MCF 10A (cell line): ENCODE data around the gene KHK. TPM values are rescaled to one million over a fixed set of nuclear protein-coding genes. Genes with fewer than 3 reads are reported as not detected.

Source experiments
- BruUV-seq: library from RNA; stranded (reverse); fragments of 400-500 nt; replicated peaks from 2 replicates; lab custom pipeline; 2021; lab: Mats Ljungman, UMichigan
- CTCF ChIA-PET: fragments of 300-600 bp; sonication (Branson Sonifier 250); formaldehyde crosslinking; extraction: SDS; loops from one replicate; lab custom pipeline; 2021; ENCODE audit warnings: antibody characterized with exemption, inconsistent platforms; lab: Yijun Ruan, JAX
- POLR2A ChIA-PET: fragments of 300-600, 350-650 bp; sonication (Branson Sonifier 250); formaldehyde crosslinking; extraction: SDS; loops from one replicate; lab custom pipeline; 2020; ENCODE audit warnings: antibody characterized with exemption, inconsistent platforms; lab: Yijun Ruan, JAX
- DNase-seq: peaks from one replicate; pipeline ENCODE4 v3.0.0-alpha.2; 2018; ENCODE audit not compliant: unreplicated experiment
- H3K27ac Mint-ChIP-seq: one replicate; pipeline ENCODE4 v1.8.0; 2022; ENCODE audit warnings: mild to moderate bottlenecking, low read depth, mixed read lengths; ENCODE audit not compliant: unreplicated experiment
- H3K27me3 Mint-ChIP-seq: one replicate; pipeline ENCODE4 v1.8.0; 2022; ENCODE audit warnings: mixed read lengths; ENCODE audit not compliant: insufficient read depth, unreplicated experiment
- H3K36me3 Mint-ChIP-seq: one replicate; pipeline ENCODE4 v1.8.0; 2022; ENCODE audit warnings: mild to moderate bottlenecking, moderate library complexity, mixed read lengths; ENCODE audit not compliant: insufficient read depth, unreplicated experiment
- H3K4me1 Mint-ChIP-seq: one replicate; pipeline ENCODE4 v1.8.0; 2022; ENCODE audit warnings: mixed read lengths; ENCODE audit not compliant: insufficient read depth, unreplicated experiment
- H3K4me3 Mint-ChIP-seq: one replicate; pipeline ENCODE4 v1.8.0; 2022; ENCODE audit warnings: mild to moderate bottlenecking, moderate library complexity, mixed read lengths; ENCODE audit not compliant: unreplicated experiment
- H3K9me3 Mint-ChIP-seq: one replicate; pipeline ENCODE4 v1.8.0; 2022; ENCODE audit warnings: mixed read lengths; ENCODE audit not compliant: unreplicated experiment
- CTCF ChIP-seq: fragments of 200-600 bp; IDR thresholded peaks from one replicate; pipeline ENCODE4 v1.8.0; 2022; ENCODE audit warnings: antibody characterized with exemption, mild to moderate bottlenecking; ENCODE audit not compliant: unreplicated experiment
- intact Hi-C: fragments of 100-400 bp; cut with micrococcal nuclease; formaldehyde crosslinking; loops from 2 replicates; pipeline ENCODE4 v1.14.1; 2022
- total RNA-seq: library from RNA; stranded (reverse); gene quantifications from 2 replicates; pipeline ENCODE4 v1.2.3, GENCODE V29; 2022

Gene KHK
- total RNA-seq, 1 experiment from 2014 or later, result 2.6 TPM

DNA sequence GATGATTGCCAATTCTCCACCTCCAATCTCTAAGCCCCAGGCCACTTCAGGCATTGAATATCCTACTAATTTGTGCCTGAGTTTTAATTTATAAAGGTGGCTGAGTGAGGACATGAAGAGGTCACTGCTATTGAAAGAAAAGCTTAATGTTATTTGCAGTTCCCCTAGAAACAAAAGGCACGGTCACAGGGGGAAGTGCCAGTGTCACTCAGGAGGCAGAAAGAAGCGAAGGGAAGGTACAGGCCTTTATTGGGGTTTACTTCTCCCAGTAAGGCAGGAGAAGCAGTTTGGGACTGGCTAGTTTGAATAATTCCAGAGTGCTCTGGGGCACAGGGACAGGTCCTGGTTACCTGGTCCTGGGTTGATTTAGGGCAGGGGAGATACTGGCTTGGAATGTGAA is 35.3 kb downstream of the KHK start:
- no peaks in the 10 kb centered on the region for H3K4me1 Mint-ChIP-seq
- BruUV-seq, result no TSS peak
- intact Hi-C loops, result no loop called here
- ChIA-PET POLR2A (no interaction called here), CTCF (interaction anchor here (0.5 kb wide), 1 partner anchor 158 kb away, joined by 3 read pairs; no protein-coding TSS in a partner anchor)
- no peak for TF ChIP-seq CTCF
- H3K4me3 Mint-ChIP-seq, result no peak overlapping the region
- H3K36me3 Mint-ChIP-seq, result no peaks in the 10 kb centered on the region
- H3K27me3 Mint-ChIP-seq, result peaks cover 26% of the 10 kb centered on the region
- no peak overlapping the region for H3K27ac Mint-ChIP-seq
- DNase-seq, result no peak
- no peaks in the 10 kb centered on the region for H3K9me3 Mint-ChIP-seq

- H3K4me3 Mint-ChIP-seq, result no peak overlapping the region
- no peak overlapping the region for H3K27ac Mint-ChIP-seq
- H3K9me3 Mint-ChIP-seq, result no peaks in the 10 kb centered on the region
- DNase-seq, result no peak
- no peak for TF ChIP-seq CTCF
- peaks cover 26% of the 10 kb centered on the region for H3K27me3 Mint-ChIP-seq
- ChIA-PET CTCF (interaction anchor here (1.1 kb wide), 1 partner anchor 11 kb away, joined by 4 read pairs; no protein-coding TSS in a partner anchor), POLR2A (no interaction called here)
- BruUV-seq, result no TSS peak
- no peaks in the 10 kb centered on the region for H3K36me3 Mint-ChIP-seq
- intact Hi-C loops, result no loop called here
- H3K4me1 Mint-ChIP-seq, result no peaks in the 10 kb centered on the region
These were observed 36.2 kb downstream of the KHK start for GRCh38 chr2:27122791-27123190.

GRCh38 chr2:27123302-27124150 is 37.0 kb downstream of the KHK start, which contains the start of gene ABHD1:
Gene ABHD1 (plus strand): TSS chr2:27123815. CDS start chr2:27123949, 134 bp downstream.
- intact Hi-C loops, result no loop called here
- POLR2A ChIA-PET, result interaction anchor here (0.6 to 2.0 kb wide), 3 partner anchors 10 to 21 kb away, joined by 3 to 9 read pairs (median 6); partner anchors contain the start of gene PREB
- peak within 1 kb of the TSS; percentile 63 for H3K4me3 Mint-ChIP-seq
- BruUV-seq, result no TSS peak
- H3K4me1 Mint-ChIP-seq, result no peaks in the 10 kb centered on the region
- no peak for TF ChIP-seq CTCF
- no peaks in the 10 kb centered on the region for H3K9me3 Mint-ChIP-seq
- H3K36me3 Mint-ChIP-seq, result peaks cover 6% of the 10 kb centered on the region
- H3K27me3 Mint-ChIP-seq, result peaks cover 26% of the 10 kb centered on the region
- CTCF ChIA-PET, result interaction anchor here (1.1 to 1.4 kb wide), 2 partner anchors 10 to 157 kb away, joined by 4 to 5 read pairs; no protein-coding TSS in a partner anchor
- H3K27ac Mint-ChIP-seq, result no peak within 1 kb of the TSS
- DNase-seq, result no peak

DNA sequence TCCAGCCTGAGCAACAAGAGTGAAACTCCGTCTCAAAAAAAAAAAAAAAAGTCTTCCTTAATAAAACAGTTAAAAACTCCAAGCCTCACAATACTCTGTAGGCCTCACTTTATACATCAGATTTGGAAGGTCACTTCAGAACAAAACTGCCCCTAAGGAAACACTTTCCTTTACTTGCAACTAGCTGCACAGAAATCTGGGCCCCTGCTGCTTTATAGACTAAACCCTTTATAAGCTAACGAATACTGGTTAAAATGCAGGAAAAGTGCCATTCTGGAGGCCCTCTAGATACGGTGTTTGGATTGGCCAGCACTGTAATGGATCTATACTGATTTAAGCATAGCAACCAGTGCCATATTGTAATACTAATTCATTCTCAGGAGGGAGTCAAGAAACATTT is 38.5 kb downstream of the KHK start:
- H3K4me1 Mint-ChIP-seq, result no peaks in the 10 kb centered on the region
- H3K4me3 Mint-ChIP-seq, result no peak overlapping the region
- POLR2A ChIA-PET, result interaction anchor here (1.8 to 2.0 kb wide), 2 partner anchors 9 to 13 kb away, joined by 6 to 9 read pairs; partner anchors contain the start of gene PREB
- intact Hi-C loops, result no loop called here
- DNase-seq, result no peak
- H3K9me3 Mint-ChIP-seq, result no peaks in the 10 kb centered on the region
- peaks cover 7% of the 10 kb centered on the region for H3K36me3 Mint-ChIP-seq
- H3K27ac Mint-ChIP-seq, result no peak overlapping the region
- no peak for TF ChIP-seq CTCF
- BruUV-seq, result no TSS peak
- CTCF ChIA-PET, result no interaction called here
- H3K27me3 Mint-ChIP-seq, result peaks cover 26% of the 10 kb centered on the region
